ENCODE measurements around the gene DPF3. TPM values are rescaled to one million over a fixed set of nuclear protein-coding genes. Genes with fewer than 3 reads are reported as not detected.
A peak's percentile ranks its signal among the peaks of the same experiment; 100 is the strongest.

DPF3 gene
- total and polyA plus RNA-seq, 11 donors: 13.5 to 53.8 (median 37.0) TPM

DNA sequence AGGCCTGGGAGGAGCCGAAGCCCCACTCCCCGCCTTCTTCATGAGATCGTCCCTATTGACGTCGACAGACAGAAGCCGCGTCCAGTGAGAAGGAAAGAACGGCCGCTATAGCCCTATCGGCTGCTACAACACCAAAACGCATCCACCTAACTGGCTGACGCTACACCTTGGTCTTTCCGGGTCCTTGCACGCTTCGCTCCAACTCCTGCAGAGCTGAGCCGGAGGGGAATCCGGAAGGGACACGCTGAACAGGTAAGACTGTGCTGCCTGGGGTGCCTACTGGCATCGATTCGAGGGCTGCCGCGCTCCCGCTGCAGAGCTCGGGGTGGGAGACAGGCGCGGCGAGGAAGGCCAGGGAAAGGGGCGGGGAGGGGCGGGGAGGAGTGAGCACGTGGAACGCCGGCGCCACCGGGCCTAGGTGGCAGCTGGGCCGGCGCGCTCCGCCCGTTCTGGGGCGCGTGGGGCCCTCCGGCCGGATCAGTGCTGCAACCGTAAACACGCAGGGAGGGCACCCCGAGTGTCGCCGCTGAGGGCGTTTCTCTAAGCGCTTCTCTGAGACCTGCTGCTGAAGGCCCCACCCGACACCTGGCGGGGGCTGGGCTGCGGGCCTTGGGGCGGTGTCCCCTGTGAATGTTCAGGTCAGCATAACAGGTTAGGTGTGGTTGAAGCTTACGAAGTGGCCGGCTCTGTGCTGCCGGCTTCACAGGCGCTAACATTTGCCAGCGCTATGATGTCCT, 32.6 kb upstream of the DPF3 start, which contains the start of gene DCAF4:
DCAF4 (plus strand) TSS at position 173 of the 737 bp plus-strand sequence. CDS start 11,515 bp downstream, outside the sequence.
- no peaks in the 10 kb centered on the region for H3K27me3 ChIP-seq

DNA sequence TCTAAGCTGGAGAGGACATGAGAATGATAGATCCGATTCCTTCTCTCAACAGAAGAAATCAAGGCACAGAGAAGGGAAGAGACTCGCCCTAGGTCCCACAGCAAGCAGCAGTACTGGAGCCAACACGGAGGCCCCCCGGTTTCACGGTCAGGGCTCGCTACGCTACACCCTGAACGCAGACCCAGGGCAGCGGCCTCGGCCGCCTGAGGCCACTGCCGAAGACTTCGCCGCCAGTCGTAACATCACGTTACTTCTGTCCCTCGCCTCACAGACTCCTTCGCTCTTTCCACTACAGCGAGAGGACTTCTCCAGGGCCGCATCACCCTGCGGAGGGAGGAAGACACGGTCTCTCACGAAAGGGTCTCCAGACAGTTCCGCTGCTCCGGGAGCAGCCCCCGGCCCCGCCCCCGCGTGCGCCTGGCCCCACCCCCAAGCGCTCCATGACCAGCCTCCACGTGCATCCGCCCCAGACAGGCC, 32.0 kb upstream of the DPF3 start:
- 5 to 28% (median 9%) methylated on average over 16 to 33 of the region's 33 CpGs for WGBS, 4 donors
- DNase-seq (peak in 1 of 5 donors; percentile 70), ATAC-seq (peak in 2 of 4 donors; percentile 23 to 32)
- H3K9me3 ChIP-seq: no peaks in the 10 kb centered on the region
- TF ChIP-seq POLR2A (IDR thresholded peaks at IDR 0.05): no peak
- TF ChIP-seq, protein P1, sequence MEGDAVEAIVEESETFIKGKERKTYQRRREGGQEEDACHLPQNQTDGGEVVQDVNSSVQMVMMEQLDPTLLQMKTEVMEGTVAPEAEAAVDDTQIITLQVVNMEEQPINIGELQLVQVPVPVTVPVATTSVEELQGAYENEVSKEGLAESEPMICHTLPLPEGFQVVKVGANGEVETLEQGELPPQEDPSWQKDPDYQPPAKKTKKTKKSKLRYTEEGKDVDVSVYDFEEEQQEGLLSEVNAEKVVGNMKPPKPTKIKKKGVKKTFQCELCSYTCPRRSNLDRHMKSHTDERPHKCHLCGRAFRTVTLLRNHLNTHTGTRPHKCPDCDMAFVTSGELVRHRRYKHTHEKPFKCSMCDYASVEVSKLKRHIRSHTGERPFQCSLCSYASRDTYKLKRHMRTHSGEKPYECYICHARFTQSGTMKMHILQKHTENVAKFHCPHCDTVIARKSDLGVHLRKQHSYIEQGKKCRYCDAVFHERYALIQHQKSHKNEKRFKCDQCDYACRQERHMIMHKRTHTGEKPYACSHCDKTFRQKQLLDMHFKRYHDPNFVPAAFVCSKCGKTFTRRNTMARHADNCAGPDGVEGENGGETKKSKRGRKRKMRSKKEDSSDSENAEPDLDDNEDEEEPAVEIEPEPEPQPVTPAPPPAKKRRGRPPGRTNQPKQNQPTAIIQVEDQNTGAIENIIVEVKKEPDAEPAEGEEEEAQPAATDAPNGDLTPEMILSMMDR (IDR thresholded peaks at IDR 0.05): no peak
- H3K27ac ChIP-seq: peak overlapping the region in 10 of 12 donors; percentile 17 to 66 (median 48)
- no peaks in the 10 kb centered on the region for H3K27me3 ChIP-seq
- intact Hi-C loops (cut with DNase I): no loop called here
- peak overlapping the region in 11 of 12 donors; percentile 63 to 94 (median 78) for H3K4me3 ChIP-seq
- H3K4me1 ChIP-seq: peaks cover 0 to 18% (median 4%) of the 10 kb centered on the region in 12 donors
- H3K36me3 ChIP-seq: no peaks in the 10 kb centered on the region

More for the DNA sequence above, 32.6 kb upstream of the DPF3 start, which contains the start of gene DCAF4:
- H3K4me1 ChIP-seq: peaks cover 0 to 18% (median 4%) of the 10 kb centered on the region in 12 donors
- H3K27ac ChIP-seq: peak within 1 kb of the TSS in 10 of 12 donors; percentile 17 to 72 (median 63)
- ATAC-seq: peak; percentile 97 to 99 (median 98)
- no peaks in the 10 kb centered on the region for H3K36me3 ChIP-seq
- peak; percentile 96 to 97 (median 97) for DNase-seq
- no peaks in the 10 kb centered on the region for H3K9me3 ChIP-seq
- intact Hi-C loops (cut with DNase I): no loop called here
- TF ChIP-seq POLR2A (IDR thresholded peaks at IDR 0.05): no peak
- TF ChIP-seq, protein P1 (IDR thresholded peaks at IDR 0.05): no peak
- WGBS, 4 donors: 0 to 2% (median 0%) methylated on average over 31 to 59 of the region's 59 CpGs
- peak within 1 kb of the TSS; percentile 63 to 94 (median 80) for H3K4me3 ChIP-seq

DNA sequence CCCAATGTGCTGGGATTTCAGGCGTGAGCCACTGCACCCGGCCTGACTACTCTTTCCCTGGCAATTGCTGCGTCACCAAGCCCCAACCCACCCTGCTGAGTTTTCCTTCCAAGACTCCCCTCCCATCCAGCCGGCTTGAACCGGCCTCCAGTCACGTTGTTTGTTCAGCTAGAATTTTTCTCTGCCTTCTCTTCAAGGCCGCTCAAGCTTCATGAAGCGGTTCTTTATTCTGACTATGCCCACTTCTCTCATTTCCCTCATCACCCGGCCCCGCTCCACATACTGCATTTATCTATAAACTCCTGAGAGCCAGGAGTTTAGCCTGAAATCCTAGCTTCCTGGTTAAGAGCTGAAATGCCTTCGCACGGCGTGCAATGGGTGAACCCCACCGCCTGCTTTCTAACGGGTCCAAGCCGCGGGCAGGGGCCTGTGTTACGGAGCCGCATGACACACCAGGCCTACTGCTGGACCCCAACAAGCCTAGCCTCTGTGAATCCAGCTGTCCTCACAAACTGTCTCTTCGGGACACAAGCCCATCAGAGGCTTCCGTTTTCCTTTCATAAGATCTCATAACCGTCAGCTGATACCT, 31.4 kb upstream of the DPF3 start:
- TF ChIP-seq POLR2A (IDR thresholded peaks at IDR 0.05): no peak
- TF ChIP-seq, protein P1 (IDR thresholded peaks at IDR 0.05): no peak
- Histone ChIP-seq H3K27me3 (no peaks in the 10 kb centered on the region), H3K36me3 (no peaks in the 10 kb centered on the region), H3K27ac (peak overlapping the region in 6 of 12 donors; percentile 17 to 66 (median 41)), H3K4me1 (peaks cover 0 to 18% (median 4%) of the 10 kb centered on the region in 12 donors), H3K4me3 (peak overlapping the region in 7 of 12 donors; percentile 63 to 94 (median 83)), H3K9me3 (no peaks in the 10 kb centered on the region)
- WGBS, 4 donors: 84 to 91% (median 90%) methylated on average over 21 to 22 of the region's 22 CpGs
- DNase-seq (no peak), ATAC-seq (no peak)
- intact Hi-C loops (cut with DNase I): no loop called here

DNA sequence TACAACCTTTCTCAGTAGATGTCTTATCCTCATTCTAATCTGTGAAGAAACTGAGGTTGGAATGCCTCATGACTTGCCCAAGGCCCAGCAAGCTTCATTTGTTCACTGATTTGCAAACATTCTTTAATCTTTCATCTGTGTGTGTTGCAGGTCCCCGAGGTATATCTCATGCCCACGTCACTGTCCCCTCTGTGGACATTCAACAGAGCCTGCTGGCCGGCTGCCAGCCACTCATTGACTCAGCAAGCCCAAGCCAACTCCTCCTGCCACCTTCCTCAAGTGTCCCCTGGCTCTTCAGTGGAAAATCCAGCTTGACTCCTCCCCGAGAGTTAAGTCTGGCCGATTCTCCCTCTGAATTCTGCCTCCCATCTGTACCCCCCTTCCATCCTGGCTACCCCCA, 30.4 kb upstream of the DPF3 start:
- no peaks in the 10 kb centered on the region for H3K36me3 ChIP-seq
- H3K9me3 ChIP-seq: no peaks in the 10 kb centered on the region
- ATAC-seq: peak in 2 of 4 donors; percentile 44 to 47
- intact Hi-C loops (cut with DNase I): no loop called here
- no peaks in the 10 kb centered on the region for H3K27me3 ChIP-seq
- DNase-seq: peak; percentile 45 to 87 (median 83)
- 27 to 42% (median 32%) methylated on average over 5 of the region's 5 CpGs for WGBS, 4 donors
- H3K4me3 ChIP-seq: no peak overlapping the region
- peaks cover 0 to 18% (median 4%) of the 10 kb centered on the region in 12 donors for H3K4me1 ChIP-seq
- TF ChIP-seq, protein P1 (IDR thresholded peaks at IDR 0.05): no peak
- TF ChIP-seq POLR2A (IDR thresholded peaks at IDR 0.05): no peak
- H3K27ac ChIP-seq: no peak overlapping the region

All from heart left ventricle (tissue), 16 donors.